LHCN-M2 (cell line): ENCODE results near the gene CRABP2. TPM values are rescaled to one million over a fixed set of nuclear protein-coding genes. Genes with fewer than 3 reads are reported as not detected.

Source experiments
- DNase-seq: peaks from one replicate; pipeline ENCODE4 v3.0.0-alpha.2; 2012; ENCODE audit warnings: low read depth
- total RNA-seq: library from RNA; depleted of rRNA; stranded (reverse); fragments of >200 nt; gene quantifications from 2 replicates; pipeline ENCODE4 v1.2.3, GENCODE V29; 2014

Gene CRABP2
- total RNA-seq, 1 experiment from 2014 or later = 2.2 TPM

GRCh38 chr1:156709757-156710489 lies 4.5 kb upstream of the CRABP2 start:
- peak; percentile 79 for DNase-seq

- no peak for DNase-seq
These were observed 3.6 kb upstream of the CRABP2 start for GRCh38 chr1:156709031-156709430.

DNA sequence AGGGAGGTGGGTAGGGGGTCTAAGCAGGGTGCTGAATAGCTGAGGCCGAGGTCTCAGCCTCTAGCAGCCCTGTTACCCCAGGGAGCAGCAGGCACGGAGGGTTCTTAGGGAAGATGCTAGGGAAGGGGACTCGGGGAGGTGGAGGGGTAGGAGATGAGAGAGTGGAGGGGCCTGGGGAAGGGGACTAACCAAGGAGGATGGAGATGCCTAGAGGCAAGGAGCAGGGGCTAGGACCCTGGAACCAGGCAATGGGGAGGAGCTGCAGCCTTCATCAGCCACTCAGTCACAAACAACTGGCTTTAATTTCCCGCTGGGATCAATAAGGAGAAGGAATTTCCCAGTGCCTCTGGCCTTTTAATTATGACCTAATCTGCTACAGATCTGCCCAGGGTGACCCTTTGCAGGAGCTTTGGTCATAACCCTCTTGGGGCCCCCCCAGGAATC lies 2.9 kb upstream of the CRABP2 start:
- DNase-seq = no peak

DNA sequence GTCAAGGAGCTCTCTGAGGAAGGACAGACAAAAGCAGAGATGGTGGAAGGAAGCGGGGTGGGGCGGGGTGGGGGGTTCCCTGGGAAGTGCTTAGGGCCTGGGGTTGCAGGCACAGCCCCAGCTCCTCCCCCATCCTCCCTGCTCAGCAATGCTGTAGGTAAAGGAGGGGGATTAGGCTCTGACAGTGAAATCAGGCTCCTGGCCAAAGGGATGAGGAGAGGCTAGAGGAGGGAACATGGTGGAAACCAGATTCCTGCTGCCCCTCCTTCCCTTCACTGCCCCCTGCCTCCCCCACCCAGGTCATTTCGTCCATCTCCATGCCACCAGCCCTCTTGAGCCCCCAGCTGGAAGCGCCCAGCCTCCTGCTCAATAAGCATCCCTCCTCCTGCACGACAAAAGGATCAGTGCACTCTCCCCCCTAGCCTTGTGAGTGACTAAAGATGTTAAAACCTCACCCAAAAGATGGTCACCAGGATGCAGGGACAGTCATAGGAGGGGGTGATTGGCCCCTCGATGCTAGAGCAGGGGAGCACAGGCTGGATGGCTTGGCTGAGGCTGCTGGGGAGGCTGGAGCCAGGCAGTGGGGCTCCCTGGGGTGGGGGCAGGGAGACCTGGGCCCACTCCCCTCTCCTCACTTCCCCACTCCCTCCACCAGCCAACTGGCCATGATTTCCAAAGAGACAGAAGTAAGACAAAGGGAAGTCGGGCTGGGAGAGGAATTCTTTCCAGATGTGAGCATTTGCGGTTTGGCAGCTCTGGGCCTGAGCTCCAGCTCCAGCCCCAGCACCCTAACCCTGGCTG lies 2.2 kb upstream of the CRABP2 start:
- DNase-seq = no peak

GRCh38 chr1:156706657-156707416 lies 1.5 kb upstream of the CRABP2 start:
- no peak for DNase-seq

DNA sequence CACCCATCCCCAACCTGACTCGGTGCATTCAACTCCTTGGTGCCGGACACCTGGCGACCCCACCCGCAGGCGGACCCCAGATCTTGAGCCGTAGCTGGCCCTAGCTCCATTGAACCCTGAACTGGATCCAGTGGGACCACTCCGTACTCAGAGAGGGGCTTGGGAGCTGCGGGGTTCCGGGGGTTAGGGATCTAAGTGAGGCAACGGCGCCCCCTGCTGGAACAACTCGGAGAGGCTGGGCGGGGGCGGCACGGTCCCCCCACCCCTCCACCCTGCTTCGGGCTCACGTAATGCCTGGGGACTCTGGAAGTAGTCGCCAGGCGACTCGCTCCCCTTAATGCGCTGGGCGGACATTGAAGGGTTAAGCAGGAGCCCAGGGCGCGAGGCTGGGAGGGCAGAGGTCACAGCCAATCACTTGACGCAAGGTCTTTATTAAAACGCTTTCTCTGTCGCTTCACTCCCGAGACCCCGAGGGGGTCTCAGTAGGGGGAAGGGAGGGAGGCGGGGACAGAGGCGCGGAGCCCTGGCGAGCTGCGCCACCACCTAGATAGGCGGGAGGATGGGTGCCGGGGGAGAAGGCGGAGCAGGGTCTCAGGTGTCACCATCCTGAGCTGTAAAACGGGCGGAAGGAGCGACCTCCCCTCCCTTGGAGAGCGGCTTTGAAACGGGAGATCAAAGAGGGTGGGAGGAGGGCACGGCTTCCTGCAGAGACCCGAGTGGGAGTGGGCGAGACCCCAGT lies 704 bp upstream of the CRABP2 start:
- peak; percentile 23 for DNase-seq

GRCh38 chr1:156704930-156705320 lies 458 bp downstream of the CRABP2 start:
- peak; percentile 72 for DNase-seq

- DNase-seq = no peak
These were observed 1.1 kb downstream of the CRABP2 start for GRCh38 chr1:156704166-156704711.

GRCh38 chr1:156703741-156704140 lies 1.6 kb downstream of the CRABP2 start:
- no peak for DNase-seq

- no peak for DNase-seq
These were observed 2.0 kb downstream of the CRABP2 start for GRCh38 chr1:156703336-156703735.

- DNase-seq = no peak
These were observed 4.4 kb downstream of the CRABP2 start for GRCh38 chr1:156700736-156701531.

DNA sequence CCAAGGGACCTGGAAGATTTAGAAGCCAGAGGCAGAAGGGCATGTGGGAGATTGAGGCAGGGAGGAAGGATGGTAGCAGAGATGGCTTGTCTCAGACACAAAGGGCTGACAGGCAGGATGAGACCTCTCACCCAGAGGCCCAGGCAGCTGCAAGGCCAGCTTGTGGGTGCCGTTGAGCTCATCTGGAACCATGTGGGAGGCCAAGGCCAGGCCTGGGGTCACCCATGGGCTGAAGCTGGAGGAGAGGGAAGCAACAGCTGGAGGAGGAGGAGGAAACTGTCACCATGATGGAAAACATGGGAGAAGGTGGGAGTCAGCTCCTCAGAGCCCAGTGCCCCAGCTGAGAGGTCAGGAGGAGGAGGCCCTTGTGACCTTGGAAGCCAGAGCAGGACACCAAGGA lies 6.4 kb downstream of the CRABP2 start:
- DNase-seq = no peak

DNA sequence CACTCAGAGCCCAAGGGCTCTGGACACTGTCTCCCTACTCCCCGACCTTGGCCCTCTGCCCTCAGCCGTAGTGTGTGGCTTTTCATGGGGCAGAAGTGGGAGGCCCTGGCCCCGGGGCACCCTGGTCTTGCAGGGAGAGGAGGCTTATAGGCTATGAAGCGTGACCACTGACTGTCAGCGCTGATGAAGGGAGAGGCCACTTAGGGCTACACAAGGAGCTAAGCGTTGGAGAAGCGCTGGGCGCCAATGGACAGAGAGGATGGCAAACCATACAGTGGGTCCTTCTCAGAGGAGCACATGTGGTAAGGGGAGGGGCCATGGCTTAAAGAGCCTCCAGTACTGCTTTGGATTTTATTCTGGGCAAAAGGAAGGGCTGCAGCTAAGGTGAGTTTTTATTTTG lies 7.9 kb downstream of the CRABP2 start:
- DNase-seq = no peak

DNA sequence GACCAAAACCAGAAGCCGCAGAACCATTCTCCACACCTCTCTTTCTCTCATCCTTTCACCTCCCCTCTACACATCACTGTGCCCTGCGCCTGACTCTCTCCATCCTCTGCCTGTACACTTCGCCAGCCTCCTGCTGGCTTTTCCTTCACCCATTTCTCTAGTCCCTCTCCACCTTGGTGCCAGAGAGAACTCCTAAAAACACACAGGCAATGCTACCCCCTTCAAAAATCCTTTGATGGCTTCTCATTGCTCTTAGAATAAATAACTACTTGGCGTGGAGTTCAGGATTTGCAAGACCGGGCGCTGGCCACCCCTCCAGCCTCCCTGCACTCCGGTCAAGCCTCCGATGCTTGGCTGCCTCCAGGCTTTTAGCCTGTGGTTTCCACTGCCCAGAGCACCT lies 8.6 kb downstream of the CRABP2 start:
- DNase-seq = no peak

DNA sequence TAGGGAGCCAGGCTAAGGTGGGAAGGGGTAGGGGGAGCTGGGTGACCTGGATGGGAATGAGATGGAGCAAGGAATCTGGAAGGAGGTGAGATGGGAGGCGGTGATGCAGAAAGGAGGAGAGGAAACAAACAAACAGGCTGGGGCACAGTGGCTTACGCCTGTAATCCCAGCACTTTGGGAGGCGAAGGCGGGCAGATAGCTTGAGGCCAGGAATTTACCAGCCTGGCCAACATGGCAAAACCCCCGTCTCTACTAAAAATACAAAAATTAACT lies 10.8 kb downstream of the CRABP2 start:
- no peak for DNase-seq

DNA sequence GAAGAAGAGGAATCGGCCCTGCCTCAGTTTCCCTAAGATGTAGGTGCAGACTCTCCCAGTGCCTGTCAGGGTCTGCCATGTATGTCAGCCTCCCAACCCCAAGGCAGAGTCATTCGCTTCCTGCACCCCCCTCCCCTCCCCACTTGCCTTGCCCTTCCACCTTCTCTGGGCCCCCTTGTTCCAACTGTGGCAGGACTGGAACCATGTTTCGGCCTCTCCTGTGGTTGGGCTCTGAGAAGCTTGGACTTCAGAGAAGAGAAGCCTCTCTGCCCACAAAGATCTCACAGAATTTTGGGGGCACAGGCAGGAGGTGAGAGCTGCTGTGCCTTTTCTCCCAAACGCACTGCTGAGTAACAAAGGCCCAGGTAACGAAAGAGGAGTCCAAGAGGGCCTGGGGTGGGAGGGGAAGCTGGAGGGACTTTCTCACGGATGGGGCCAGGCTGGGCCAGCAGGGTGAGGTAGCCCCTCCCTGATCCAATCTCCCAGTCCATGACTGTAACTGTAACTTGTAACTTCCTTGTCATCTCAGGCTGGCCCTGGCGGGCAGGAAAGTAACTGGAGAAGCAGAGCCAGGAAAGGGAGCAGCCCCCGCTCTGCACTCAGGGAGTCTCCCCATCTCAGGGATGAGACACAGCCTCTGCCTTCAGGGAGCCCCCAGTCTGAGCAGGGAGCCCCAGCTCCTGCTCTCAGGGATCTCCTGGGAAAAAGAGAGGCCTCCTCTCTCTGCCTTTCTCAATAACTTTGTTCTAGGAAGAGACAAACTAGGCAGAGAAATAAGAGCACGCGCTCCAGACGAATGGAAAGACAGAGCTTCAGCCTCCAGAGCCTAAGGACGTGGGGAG lies 11.3 kb downstream of the CRABP2 start:
- DNase-seq = no peak

DNA sequence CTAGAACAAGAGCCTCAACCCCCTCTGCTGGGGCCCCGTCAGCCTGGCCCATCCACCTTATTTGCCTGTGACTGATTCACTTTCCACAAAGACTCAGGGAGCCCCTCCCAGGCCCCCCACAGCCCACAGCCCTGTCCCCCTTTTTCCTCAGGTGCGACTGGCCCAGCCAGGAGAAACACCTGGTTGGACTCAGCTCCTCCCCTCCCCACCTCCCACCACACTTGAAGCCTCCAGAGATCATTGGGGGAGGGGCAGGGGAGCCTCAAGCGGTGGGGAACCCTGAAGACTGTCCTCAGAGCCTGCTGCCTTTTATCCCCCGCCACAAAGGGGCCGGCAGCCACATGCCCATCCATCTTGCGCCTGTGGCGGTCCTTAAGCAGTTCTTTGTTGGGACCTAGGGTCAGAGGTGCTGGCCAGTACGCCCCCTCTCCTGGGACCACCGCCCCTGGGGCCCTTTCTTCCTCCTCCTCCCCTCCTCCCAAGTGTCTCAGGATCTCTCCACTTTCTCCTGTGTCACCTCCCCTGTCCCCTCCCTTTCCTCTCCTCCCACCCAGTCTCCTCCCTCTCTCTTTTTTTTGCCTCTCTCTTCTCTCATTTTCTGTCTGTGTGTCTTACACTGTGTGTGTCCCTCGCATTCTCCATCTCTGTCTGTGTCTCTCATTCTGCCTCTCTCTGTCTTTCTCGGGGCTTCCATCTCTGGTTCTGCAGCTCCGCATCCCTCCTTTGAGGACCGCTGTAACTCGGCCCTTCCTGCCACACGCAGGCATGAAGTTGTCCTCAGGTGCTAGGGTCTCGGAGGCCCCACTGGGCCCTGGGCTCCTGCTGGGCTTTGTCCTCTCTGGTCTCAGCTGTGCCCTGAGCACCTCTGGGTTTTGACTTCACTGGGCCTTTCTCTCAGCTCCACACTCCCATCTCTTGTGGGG lies 12.2 kb downstream of the CRABP2 start:
- no peak for DNase-seq

GRCh38 chr1:156692441-156692924 lies 12.9 kb downstream of the CRABP2 start:
- DNase-seq = no peak
